Measurements from ENCODE around the gene CDK11B. TPM values are rescaled to one million over a fixed set of nuclear protein-coding genes. Genes with fewer than 3 reads are reported as not detected.

The CDK11B gene
- total RNA-seq, 1 donor from 2014 or later: 21.1 TPM

- no peaks in the 10 kb centered on the region for H3K27me3 Mint-ChIP-seq (ENCODE audit: low read depth)
- H3K36me3 Mint-ChIP-seq (ENCODE audit: low read depth): peaks cover 1% of the 10 kb centered on the region
- H3K4me1 Mint-ChIP-seq (ENCODE audit: low read depth): peaks cover 16% of the 10 kb centered on the region
- DNase-seq (ENCODE audit: low spot score): no peak
- no peak overlapping the region for H3K27ac Mint-ChIP-seq (ENCODE audit: unreplicated experiment)
- H3K9me3 Mint-ChIP-seq (ENCODE audit: low read depth): no peaks in the 10 kb centered on the region
- H3K4me3 Mint-ChIP-seq (ENCODE audit: unreplicated experiment): no peak overlapping the region
- TF ChIP-seq, protein P1, sequence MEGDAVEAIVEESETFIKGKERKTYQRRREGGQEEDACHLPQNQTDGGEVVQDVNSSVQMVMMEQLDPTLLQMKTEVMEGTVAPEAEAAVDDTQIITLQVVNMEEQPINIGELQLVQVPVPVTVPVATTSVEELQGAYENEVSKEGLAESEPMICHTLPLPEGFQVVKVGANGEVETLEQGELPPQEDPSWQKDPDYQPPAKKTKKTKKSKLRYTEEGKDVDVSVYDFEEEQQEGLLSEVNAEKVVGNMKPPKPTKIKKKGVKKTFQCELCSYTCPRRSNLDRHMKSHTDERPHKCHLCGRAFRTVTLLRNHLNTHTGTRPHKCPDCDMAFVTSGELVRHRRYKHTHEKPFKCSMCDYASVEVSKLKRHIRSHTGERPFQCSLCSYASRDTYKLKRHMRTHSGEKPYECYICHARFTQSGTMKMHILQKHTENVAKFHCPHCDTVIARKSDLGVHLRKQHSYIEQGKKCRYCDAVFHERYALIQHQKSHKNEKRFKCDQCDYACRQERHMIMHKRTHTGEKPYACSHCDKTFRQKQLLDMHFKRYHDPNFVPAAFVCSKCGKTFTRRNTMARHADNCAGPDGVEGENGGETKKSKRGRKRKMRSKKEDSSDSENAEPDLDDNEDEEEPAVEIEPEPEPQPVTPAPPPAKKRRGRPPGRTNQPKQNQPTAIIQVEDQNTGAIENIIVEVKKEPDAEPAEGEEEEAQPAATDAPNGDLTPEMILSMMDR (IDR thresholded peaks at IDR 0.05): no peak
These were observed 37.4 kb downstream of the CDK11B start for GRCh38 chr1:1621173-1622009.

GRCh38 chr1:1620433-1621139, 38.2 kb downstream of the CDK11B start:
- no peak for DNase-seq (ENCODE audit: low spot score)
- no peak overlapping the region for H3K4me3 Mint-ChIP-seq (ENCODE audit: unreplicated experiment)
- no peak overlapping the region for H3K27ac Mint-ChIP-seq (ENCODE audit: unreplicated experiment)
- H3K9me3 Mint-ChIP-seq (ENCODE audit: low read depth): no peaks in the 10 kb centered on the region
- peaks cover 16% of the 10 kb centered on the region for H3K4me1 Mint-ChIP-seq (ENCODE audit: low read depth)
- no peaks in the 10 kb centered on the region for H3K27me3 Mint-ChIP-seq (ENCODE audit: low read depth)
- TF ChIP-seq, protein P1 (IDR thresholded peaks at IDR 0.05): no peak
- H3K36me3 Mint-ChIP-seq (ENCODE audit: low read depth): peaks cover 1% of the 10 kb centered on the region

GRCh38 chr1:1619917-1620361, 38.9 kb downstream of the CDK11B start:
- Mint-ChIP-seq H3K9me3 (ENCODE audit: low read depth) (no peaks in the 10 kb centered on the region), H3K27ac (ENCODE audit: unreplicated experiment) (no peak overlapping the region), H3K27me3 (ENCODE audit: low read depth) (no peaks in the 10 kb centered on the region), H3K4me3 (ENCODE audit: unreplicated experiment) (no peak overlapping the region), H3K4me1 (ENCODE audit: low read depth) (peaks cover 18% of the 10 kb centered on the region), H3K36me3 (ENCODE audit: low read depth) (peaks cover 1% of the 10 kb centered on the region)
- no peak for DNase-seq (ENCODE audit: low spot score)
- TF ChIP-seq, protein P1 (IDR thresholded peaks at IDR 0.05): peak; percentile 43

DNA sequence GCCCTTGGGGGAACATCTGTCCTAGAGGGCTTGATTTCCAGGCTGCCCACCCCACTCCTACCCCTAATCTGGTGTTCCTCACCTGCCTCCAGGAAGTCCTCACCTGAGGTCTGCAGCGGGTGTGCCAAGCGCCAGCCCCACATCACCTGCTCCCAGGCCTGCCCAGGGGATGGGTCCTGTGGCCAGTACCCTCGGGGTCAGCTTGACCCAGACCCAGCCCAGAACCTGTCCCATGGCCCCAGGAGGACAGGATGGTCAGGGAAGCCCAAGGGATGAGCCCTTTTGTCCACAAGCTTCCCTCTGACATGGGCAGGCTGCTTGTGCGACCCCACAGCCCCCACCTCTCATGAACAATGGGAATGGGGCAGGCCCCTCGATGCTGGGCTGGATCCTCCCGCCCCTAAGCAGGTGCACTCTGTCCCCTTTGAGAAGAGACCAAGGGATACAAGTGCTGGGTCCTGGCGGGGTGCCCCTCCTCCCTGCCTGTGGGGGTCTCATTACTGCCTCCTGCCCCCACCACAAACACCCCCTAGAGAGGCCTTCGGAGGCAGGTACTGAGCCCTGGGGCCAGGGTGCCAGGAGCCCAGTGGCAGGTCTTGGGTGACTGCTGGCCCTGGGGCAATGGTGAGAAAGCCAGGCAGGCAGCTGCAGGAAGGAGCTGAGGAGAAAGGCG, 40.3 kb downstream of the CDK11B start:
- Mint-ChIP-seq H3K9me3 (ENCODE audit: low read depth) (no peaks in the 10 kb centered on the region), H3K4me3 (ENCODE audit: unreplicated experiment) (no peak overlapping the region), H3K27ac (ENCODE audit: unreplicated experiment) (no peak overlapping the region), H3K27me3 (ENCODE audit: low read depth) (no peaks in the 10 kb centered on the region), H3K36me3 (ENCODE audit: low read depth) (peaks cover 3% of the 10 kb centered on the region), H3K4me1 (ENCODE audit: low read depth) (peaks cover 32% of the 10 kb centered on the region)
- DNase-seq (ENCODE audit: low spot score): no peak
- TF ChIP-seq, protein P1 (IDR thresholded peaks at IDR 0.05): no peak

GRCh38 chr1:1617925-1618324, 40.9 kb downstream of the CDK11B start:
- TF ChIP-seq, protein P1 (IDR thresholded peaks at IDR 0.05): no peak
- no peak for DNase-seq (ENCODE audit: low spot score)
- no peaks in the 10 kb centered on the region for H3K27me3 Mint-ChIP-seq (ENCODE audit: low read depth)
- H3K4me3 Mint-ChIP-seq (ENCODE audit: unreplicated experiment): peak overlapping the region; percentile 6
- no peaks in the 10 kb centered on the region for H3K9me3 Mint-ChIP-seq (ENCODE audit: low read depth)
- H3K27ac Mint-ChIP-seq (ENCODE audit: unreplicated experiment): no peak overlapping the region
- peaks cover 4% of the 10 kb centered on the region for H3K36me3 Mint-ChIP-seq (ENCODE audit: low read depth)
- peaks cover 34% of the 10 kb centered on the region for H3K4me1 Mint-ChIP-seq (ENCODE audit: low read depth)

All from chondrocyte (in vitro differentiated cells).